DMS53 treated with DMSO at 0.1 percent for 48 hours (cell line): ENCODE data around the gene PLXND1.

Source experiments
- DNase-seq: peaks from one replicate; lab custom pipeline; 2025; ENCODE audit not compliant: unreplicated experiment; lab: John Stamatoyannopoulos, UW

PLXND1 gene

DNA sequence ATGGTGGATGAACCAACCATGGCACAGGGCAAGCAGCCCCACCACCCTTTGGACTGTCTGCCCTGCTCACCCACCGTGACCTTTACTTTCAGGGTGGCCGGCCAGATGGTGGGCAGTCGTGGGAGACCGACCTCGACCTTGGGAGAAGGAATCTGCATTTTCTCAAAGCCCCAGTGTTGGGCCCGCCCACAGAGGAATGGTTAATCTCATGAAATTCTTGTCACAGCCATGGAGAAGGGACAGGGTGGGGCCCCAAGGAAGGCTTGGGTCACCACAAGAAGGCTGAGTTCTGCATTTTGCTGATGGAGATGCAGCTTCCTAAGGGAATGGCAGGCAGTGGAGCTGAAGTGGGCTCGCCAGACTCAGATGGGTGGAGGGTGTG is 2.9 kb downstream of the PLXND1 start:
- no peak for DNase-seq

DNA sequence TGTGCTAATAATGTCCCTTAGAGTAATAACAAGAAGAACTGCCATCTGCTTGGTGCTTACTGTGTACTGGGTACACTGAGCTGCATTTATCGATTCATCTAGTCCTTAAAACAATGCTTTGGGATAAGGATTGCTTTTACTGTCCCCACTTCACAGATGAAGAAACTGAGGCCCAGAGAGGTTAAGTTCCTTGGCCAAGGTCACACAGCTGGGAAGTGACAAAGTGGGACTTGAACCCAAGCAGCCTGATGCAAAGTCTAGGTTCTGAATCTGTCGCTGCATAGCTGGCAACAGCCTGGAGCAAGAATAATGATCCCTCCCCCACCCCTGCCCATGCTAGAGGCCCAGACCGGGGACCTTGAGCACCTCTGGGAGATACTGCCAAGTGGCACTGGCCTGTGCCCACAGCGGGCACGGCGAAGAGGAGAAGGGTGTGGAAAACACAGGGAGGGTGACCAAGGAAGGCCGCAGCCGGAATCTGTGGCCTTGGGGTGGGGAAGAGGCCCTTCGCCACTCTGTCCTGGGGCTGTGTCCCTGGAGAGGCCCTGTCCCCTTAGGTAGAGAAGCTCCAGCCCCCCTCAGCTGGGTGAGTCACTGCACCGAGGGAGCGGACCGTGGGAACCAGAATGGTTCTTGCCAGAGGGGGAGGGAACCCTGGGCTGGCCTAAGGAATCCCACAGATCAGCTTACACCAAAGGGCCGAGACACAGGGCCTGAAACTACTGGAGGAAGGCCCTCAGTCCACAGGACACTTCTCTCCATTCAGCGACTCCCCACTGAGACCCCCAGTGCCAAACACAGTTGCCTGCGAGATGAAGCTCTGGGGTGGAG is 3.5 kb downstream of the PLXND1 start:
- DNase-seq, result no peak

- DNase-seq, result no peak
Observed at GRCh38 chr3:129602309-129602708, 4.2 kb downstream of the PLXND1 start.

- DNase-seq, result no peak
Observed at GRCh38 chr3:129601713-129602112, 4.8 kb downstream of the PLXND1 start.

DNA sequence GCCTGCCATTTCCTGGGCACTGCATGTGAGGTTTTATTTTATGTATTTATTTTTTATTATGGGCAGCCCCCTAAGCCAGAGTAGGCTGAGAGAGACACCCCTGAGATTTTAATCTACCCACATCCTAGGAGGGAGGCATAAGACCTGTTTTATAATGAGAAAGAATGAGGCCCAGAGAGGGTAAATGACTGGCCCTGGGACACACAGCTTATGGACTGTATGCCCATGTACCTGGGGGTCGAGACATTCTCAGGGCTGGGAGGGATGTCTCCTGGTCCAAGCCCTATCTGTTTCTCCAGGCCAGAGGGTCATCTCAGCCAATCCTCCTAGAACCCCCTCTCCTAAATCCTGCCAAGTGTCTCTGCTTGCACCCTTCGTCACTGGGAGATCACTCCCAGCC is 6.1 kb downstream of the PLXND1 start:
- DNase-seq, result no peak

DNA sequence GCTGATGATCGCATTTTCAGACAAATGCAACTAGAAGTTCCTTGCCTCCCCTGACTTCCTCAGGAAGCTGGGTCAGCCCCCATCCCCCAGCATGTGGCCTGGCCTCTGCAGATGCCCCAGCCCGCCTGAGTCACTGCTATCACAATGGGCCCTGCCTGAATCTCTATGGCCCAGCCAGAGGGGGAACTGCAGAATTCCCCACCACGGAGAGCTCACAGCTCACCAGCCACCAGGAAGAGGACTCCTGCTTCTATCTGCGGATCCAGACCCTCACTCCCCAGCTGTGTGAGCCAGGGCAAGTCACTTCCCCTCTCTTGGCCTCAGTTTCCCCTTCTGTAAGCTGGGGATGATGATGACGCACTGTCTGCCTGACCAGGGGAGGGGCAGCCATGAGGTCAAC is 6.9 kb downstream of the PLXND1 start:
- no peak for DNase-seq

DNA sequence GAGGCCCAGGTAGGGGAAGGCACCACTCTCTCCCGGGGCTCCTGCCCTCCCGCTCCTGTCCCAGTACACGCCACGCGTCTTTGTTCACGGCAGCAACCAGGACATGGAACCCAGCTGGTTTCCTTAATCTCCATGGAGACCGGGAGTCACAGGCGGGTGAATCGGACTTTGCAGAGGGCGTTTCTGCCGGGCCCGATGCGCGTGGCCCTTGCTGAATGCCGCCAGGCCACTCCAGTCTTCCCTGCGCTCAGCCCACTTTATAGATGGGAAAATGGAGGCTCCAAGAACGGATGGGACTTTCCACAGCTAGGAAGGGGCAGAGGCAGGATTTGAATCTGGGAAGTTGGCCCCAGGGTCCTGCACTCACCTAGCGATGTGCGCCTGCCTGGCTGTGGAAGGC is 7.4 kb downstream of the PLXND1 start:
- DNase-seq, result no peak

DNA sequence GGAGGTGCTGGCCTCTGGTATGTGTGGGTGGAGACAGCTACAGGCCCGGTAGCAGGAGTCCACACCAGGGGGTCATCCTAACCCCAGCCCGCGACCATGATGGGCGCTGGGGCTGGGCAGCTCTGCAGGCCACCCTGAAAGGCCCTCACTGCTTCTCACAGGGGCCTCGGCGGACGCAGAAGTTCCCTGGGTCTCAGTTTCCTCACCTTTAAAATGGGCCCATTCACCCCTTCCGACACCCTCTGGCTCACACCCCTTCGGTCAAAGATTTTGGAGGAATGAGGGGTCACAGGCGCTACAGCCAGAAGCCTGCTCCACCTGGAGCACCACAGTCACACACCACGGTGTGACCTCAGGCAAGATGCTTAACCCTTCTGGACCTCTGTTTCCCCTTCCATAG is 8.0 kb downstream of the PLXND1 start:
- DNase-seq, result no peak

GRCh38 chr3:129598000-129598381 is 8.5 kb downstream of the PLXND1 start:
- DNase-seq, result no peak

- DNase-seq, result no peak
Observed at GRCh38 chr3:129597087-129597999, 9.1 kb downstream of the PLXND1 start.

DNA sequence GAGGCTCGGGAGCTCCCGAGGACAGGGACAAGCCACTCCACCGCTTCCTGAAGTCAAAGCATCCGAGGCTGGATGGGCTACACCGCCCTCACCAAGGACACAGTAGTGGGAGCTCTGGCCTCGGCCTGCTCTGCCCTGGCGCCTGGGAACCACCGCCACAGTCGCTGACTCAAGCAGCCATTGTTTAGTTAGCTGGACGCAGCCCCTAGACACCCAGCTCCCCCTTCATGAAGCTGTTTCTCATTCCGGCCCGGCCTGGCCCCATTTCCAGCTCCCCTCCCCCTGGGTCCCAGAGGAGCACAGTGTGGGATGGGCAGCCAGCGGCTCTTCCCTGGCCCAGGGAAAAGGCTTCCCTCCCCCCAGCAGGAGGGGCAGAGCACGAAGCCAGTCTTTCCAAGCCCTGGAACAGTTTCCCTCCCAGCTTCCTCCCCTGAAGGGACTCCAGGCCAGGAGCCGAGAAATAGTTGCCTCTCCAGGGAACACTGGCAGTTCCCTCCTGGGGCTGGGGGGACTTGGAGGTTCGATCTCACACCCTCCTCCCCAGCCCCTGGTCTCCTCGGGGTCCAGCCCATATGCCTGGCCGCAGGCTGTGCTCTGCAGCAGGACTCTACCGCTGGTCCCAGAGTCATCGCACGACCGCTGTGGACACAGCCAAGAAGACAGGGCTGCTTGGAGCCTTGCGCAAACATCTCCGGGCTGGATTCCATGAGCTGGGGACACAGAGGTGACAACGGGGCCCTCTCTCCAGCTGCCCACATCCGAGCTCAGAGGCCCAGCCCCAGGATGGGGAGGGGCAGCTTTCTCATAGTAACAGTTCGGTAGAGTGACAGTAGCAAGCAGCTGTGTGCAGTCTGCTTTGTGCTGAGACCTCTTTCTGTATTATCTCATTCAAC is 10.0 kb downstream of the PLXND1 start:
- peak; percentile 59 for DNase-seq

- no peak for DNase-seq
Observed at GRCh38 chr3:129595544-129596193, 10.8 kb downstream of the PLXND1 start.

- DNase-seq, result no peak
Observed at GRCh38 chr3:129594907-129595390, 11.5 kb downstream of the PLXND1 start.

- DNase-seq, result no peak
Observed at GRCh38 chr3:129594409-129594808, 12.1 kb downstream of the PLXND1 start.

- DNase-seq, result peak; percentile 81
Observed at GRCh38 chr3:129593595-129594339, 12.7 kb downstream of the PLXND1 start.

DNA sequence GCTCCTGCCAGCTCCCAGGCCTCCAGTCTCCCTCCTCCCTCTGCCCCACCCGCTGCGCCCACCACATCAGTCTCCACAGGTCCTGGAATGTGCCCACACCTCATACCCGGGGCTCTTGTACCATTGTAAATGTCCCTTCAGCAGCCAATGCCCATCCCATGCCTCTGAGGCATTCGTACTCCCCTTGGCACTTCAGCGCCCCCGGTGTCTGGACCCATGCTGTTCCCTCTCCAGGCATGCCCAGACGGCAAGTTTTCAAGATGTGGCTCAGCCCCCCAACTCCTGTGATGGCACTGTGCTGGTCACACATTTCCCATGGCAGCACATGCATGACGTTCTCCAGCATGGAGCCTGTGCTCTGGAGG is 13.3 kb downstream of the PLXND1 start:
- no peak for DNase-seq

DNA sequence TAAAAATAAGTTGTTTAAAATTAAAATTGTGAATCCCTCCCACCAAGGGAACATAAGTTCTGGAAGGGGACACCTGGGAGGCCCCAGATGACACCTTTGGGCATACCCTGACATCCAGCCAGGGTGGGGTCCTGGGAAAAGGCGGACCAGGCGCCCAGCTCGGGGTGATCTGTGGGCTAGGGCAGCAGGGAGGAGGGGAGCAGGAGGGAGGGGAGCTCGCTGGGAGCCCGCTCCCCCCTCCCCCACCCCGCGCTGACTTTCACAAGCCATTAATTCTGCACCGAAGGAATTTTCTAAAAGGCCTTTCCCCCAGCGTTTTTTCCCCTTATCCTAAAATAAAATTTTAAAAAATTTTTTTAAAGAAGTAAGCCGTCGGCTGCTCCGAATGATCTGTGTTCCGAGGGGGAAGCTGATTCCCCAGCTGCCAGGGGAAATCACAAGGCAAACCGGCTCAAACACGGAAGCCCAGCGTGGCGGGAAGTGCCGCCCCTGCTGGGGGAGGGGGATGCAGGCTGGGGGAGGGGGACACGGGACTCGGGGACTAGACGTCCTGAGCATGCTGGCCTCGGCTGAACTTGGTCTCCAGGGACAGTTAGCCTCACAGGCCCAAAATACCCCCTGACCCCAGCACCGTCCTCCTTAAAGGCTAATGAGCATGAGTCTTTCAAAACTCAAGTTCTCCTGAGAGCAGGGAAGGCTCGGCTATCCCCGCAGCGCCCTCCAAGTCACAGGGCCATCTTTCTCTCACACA is 13.9 kb downstream of the PLXND1 start:
- peak; percentile 3 for DNase-seq

DNA sequence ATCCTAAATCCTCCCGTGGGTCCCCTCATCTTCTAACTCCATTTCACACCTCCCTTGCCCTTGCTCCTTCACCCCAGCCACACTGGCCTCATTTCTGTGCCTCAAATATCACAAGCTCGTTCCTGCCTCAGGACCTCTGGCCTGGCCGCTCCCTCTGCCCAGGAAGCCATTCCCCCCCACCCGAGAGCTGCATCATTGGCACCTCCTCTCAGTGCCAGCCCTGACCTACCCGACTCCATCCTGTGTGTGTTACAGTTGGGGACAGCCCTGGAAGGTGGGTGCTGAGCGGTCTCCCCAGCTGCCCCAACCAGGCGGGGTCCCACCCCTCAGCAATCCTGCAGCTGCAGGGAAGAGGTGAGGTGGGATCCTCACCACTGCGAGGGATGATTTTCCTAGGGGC is 14.5 kb downstream of the PLXND1 start:
- no peak for DNase-seq

- no peak for DNase-seq
Observed at GRCh38 chr3:129590215-129590614, 16.3 kb downstream of the PLXND1 start.
